ENCODE data around the gene CORO2A.

DNA sequence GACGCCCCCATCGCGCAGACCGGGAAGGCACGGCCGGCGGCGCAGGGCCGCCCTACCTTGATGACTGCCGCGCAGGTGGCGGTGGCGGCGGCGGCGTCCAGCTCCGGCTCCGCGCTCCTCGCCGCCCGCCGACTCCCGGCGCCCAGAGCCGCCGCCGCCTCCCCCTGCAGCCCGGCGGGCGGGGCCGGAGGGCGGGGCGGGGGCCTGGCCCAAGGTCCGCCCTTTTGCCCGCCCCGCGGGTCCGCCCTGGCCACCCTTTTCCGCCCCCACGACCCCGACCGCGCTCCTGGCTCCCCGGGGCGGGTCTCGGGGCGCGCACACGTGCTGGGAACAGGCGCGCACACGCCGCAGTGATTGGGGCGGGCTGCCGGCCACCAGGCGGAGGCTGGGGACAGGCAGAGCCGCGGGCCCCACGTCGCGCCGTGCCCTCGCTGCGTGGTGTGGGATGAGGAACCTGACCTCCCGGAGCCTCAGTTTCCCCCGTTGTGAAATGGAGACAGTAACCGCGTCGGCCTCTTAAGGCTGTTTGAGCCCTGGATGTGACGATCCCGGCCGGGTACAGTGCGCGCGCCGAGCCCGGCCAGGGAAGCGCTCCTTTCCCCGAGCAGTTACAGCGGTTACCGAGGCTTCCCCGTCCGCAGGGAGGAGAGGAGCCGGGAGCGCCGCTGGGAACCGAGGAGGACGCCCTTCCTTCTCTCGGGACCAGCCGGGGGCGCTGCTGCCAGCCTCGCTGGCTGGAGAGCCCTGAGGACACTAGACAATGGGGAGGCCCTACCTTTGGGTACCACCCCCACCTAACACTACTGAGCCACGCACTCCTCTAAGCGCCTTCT is at the start of gene CORO2A:
- TF ChIP-seq POLR2A (IDR thresholded peaks at IDR 0.05; ENCODE audit: low read depth, low read length) (no peak), POLR2AphosphoS5 (IDR thresholded peaks at IDR 0.05; ENCODE audit: low read depth, low read length) (no peak), TAF1 (IDR thresholded peaks at IDR 0.05; ENCODE audit: low read depth, low read length) (no peak)
